NCI-H82 treated with DMSO at 0.1 percent for 48 hours (cell line): ENCODE measurements around the gene PTRHD1.
"Not testable (repeated sequence)": the region's sequence is repeated elsewhere in the genome, so short reads cannot be mapped to it uniquely, and the experiment has no call there.

Experiments
- DNase-seq: peaks from one replicate; lab custom pipeline; 2025; ENCODE audit not compliant: unreplicated experiment; lab: John Stamatoyannopoulos, UW

Gene PTRHD1

DNA sequence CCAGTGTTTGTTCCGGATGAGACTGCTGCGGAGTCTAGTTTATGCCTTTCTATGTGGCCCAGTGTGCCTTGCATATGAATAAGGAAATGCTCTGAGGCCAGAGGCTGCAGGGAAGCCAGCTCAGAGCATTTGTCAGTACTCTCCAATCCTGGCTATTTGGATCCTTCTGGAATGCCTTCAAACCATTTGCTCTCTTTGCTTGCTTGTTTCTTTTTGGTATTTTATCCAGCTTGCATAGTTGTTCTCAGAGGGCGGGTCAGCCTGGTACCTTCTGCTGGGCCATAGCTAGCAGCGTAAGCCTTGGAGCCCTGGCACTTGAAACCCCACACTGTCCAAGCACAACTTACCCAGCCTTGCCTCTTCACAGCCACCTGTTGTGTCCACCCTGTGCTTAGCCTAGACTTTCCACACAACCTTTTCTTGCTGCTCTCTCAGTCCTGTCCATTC is 20.5 kb upstream of the PTRHD1 start:
- DNase-seq, result no peak

DNA sequence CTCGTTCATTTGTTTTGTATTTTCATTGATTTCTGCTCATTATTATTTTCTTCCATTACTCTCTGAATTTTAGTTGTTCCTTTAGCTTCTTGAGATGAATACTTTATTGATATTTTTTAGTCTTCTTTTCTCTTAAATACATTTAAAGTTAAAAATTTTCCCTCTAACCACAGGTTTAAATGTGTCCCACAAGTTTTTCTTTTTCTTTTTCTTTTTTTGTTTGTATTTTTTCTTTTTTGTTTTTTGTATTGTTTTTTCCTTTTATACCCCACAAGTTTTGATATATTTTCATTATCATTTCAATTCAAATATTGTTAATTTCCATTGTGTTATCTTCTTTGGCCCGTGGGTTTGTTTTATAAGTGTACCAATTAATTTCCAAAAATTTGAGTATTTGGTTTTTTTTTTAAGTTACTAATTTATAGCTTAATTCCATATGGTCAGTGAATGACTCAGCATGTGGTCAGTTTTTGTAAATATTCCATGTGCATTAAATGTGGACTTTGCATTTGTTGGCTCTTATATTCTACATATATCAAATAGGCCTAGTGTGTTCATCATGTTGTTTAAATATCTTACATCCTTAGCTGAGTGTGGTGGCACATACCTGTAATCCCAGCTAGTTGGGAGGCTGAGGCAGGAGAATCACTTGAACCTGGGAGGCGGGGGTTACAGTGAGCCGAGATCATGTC is 16.3 kb upstream of the PTRHD1 start:
- no peak for DNase-seq

DNA sequence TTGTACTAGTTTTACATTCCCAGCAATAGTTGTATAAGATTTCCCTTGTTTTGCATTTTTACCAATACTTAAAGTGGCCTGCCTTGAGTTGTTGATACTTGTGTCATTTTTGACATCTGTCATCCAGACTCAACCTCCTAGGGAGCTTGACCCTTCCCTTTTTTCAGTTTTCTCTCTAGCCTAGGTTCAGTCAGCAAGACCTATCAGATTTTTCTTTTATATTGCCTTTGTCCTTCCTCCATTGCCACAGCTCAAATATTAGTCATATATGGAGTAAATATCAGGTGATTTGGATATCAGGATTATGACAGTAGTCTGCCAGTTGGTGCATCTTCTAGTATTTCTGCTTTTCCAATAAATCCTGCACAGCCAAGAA is 13.5 kb upstream of the PTRHD1 start:
- no peak for DNase-seq

DNA sequence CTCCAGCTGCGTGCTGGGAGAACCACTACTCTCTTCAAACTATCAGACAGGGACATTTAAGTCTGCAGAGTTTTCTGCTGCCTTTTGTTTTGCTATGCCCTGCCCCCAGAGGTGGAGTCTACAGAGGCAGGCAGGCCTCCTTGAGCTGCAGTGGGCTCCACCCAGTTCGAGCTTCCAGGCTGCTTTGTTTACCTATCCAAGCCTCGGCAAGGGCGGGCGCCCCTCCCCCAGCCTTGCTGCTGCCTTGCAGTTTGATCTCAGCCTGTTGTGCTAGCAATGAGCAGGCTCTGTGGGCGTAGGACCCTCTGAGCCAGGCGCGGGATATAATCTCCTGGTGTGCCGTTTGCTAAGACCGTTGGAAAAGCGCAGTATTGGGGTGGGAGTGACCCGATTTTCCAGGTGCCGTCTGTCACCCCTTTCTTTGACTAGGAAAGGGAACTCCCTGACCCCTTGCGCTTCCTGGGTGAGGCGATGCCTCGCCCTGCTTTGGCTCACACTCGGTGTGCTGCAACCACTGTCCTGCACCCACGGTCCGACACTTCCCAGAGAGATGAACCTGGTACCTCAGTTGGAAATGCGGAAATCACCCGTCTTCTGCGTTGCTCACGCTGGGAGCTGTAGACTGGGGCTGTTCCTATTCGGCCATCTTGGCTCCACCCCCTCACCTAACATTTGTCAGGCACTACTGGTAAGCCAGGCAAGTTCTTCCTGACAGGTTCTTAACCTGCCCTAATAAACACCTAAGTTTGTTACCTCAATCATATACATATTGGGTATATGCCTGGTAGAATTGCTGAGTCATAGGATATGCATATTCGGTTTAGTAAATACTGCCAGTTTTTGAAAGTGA is 12.8 kb upstream of the PTRHD1 start:
- not testable (repeated sequence) for DNase-seq

DNA sequence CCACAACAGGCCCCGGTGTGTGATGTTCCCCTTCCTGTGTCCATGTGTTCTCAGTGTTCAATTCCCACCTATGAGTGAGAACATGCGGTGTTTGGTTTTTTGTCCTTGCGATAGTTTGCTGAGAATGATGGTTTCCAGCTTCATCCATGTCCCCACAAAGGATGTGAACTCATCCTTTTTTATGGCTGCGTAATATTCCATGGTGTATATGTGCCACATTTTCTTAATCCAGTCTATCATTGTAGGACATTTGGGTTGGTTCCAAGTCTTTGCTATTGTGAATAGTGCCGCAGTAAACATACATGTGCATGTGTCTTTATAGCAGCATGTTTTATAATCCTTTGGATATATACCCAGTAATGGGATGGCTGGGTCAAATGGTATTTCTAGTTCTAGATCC is 7.3 kb upstream of the PTRHD1 start:
- not testable (repeated sequence) for DNase-seq

DNA sequence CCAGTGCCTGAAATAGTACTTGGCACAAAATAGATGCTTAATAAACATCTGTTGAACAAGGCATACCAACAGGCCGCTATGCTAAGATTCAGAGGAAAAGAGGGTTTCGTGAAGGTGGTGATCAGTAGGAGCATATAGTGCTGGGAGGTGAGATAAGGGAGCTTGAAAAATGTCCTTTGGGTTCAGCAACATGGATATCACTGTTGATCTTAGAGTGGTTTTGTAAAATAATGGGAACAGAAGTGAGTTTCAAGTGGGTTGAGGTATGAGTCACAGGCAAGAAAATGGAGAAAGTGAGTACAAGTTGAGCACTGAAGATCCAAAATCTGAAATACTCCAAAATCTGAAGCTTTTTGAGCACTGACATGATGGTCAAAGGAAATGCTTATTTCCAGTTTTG is 4.5 kb upstream of the PTRHD1 start:
- DNase-seq, result no peak

DNA sequence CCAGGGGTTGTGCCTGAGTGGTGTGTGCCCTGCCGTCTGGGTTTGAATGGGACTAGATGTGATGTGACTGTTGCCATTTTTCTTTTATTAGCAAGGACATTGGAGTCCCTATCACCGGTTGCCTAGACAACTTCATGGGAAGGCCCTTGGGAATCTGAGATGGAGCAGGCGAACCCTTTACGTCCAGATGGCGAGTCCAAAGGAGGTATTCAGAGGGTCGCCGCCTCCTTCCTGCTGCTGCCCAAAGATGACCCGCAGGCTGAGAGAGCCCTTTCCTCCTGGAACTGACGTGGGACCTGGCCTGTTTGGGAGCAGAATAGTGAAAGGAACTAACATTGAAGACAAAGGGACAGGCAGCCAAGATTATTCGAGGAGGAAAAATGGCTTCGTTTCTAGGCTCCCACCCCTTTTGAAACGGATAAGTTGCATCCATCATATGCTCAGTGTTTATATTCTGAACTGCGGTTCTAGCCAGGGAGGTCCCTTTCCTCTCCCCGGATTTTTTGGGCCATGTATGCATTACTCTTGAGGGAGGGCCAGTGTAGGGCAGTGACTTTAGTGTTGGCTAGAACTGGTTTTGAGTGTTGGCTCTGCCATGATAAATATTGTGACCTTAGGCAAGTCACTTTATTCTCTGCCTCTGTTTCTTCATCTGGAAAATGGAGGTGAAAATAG is 707 bp upstream of the PTRHD1 start:
- DNase-seq, result no peak

DNA sequence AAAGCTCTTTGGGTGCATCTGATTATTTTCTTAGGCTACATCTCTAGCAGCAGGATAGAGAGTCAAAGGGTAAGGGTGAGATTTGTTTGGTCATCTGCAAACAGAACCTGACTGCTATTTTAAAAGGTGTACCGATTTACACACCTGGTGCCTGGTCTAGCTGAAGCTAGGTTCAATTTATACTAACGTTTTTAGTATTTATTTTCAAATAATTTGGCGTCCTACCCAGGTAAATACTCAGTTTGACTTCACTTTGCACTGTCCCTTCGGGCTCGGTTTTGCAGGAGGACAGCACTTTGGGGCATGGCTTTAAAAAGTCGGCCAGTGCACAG is 683 bp downstream of the PTRHD1 start:
- DNase-seq, result no peak

DNA sequence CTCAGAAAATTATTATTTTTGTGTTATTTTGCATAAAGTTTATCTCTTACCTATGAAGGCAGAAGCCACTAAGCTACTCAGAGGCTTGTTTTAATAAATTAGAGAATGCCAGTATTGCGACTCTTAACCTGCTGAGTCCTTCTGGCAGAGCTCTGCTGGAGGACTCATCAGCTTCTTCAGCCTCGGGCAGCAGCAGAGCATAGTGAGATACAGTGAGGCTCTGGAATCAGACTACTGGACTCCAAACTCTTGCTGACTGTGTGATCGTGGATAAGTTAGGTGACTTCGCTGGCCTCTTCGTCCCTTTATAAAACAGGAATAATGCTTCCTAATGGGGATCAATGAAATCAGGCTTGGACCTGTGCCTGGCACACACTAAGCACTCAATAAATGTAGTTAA is 1.7 kb downstream of the PTRHD1 start:
- DNase-seq, result no peak

DNA sequence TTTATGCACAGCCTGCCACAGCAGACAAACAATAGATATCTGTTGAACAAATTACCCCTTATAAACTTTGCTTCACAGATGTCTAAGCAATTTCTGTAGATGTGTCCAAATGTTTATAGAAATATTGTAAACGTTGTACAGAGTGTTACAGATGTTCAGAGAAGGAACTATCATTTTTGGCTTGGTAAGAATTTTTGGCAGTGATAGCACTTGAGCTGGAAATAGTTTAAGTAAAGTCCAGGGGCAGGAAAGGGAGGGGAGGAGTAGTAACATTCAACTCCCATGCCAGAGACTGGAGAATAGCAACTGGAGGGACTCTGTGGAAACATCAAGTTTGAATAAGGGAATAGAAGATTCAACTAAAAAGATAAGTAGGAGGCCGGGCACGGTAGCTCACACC is 4.4 kb downstream of the PTRHD1 start:
- no peak for DNase-seq

DNA sequence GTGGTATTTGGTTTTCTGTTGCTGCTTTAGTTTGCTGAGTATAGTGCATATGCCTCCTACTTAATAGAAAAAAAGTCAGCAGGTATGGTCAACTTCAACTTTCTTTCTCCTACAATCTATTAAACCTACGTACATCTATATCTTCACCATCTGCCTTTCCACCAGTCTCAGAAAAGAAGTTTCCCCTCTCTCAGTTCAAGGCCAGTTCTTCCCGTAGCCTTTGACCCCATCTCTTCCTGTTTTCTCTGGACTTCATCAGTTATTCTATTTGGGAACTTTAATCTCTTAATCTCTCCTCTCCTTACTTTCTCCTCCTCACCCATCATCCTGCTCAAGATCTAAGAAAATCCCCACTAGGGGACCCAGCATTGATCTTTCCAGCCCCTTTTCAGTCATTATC is 5.7 kb downstream of the PTRHD1 start:
- DNase-seq, result no peak

DNA sequence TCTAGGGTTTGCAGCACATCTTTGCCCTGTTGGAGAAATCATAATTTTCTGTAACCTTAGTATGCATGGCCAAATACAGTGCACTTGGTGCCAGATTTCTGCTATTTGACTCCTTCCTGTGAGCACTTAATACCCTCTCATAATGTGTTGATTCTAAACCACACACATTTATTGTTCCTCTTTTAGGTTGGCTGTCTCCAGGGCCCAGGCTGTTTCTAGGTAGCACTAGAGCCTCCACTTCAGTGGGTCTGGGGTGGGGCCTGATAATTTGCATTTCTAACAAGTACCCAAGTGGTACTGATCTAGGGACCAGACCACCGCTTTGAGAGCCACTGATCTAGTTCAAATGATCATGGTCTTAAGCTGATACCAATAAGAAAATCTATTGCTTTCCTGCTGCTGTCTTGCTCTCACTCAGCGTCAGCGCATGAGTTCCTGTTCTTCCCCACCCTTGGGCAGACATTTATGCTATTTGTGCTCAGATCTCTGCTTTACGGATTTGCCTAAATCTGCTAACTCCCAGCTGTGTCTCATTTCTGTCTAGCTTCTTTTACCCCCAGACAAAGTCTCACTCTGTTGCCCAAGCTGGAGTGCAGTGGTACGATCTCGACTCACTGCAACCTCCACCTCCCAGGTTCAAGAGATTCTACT is 7.4 kb downstream of the PTRHD1 start:
- DNase-seq, result no peak

DNA sequence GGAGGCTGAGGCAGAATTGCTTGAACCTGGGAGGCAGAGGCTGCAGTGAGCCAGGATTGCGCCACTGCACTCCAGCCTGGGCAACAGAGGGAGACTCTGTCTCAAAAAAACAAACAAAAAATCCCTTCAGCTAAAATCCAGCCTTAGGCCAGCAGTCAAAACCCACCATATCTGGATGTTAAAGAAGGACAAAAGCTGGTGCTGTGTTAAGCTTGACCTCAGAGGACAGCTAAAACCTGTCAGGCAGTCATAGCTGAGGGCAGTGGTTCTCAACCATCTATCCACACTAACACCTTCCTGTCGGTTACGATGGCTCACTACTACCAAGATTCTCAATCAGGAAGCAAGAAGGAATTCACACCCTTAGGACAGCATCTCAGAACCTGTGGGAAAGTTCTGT is 9.6 kb downstream of the PTRHD1 start:
- DNase-seq, result no peak

DNA sequence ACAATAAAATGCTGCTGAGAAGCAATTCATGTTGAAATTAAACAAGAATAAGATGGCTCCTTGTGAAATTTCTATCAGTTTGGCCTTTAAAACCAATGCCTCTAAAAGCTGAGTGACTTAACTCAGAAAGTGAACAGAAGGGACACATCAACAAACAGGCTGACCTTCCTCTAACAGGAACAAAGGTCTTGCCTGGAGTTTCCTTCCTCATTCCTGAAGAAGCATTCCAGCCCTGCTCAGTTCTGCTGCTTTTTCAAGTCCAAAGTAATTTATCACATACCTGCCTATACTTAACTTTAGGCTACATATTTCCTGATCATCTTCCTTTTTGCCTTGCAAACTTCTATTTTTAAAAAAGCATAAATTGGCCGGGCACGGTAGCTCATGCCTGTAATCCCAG is 14.1 kb downstream of the PTRHD1 start:
- DNase-seq, result no peak

DNA sequence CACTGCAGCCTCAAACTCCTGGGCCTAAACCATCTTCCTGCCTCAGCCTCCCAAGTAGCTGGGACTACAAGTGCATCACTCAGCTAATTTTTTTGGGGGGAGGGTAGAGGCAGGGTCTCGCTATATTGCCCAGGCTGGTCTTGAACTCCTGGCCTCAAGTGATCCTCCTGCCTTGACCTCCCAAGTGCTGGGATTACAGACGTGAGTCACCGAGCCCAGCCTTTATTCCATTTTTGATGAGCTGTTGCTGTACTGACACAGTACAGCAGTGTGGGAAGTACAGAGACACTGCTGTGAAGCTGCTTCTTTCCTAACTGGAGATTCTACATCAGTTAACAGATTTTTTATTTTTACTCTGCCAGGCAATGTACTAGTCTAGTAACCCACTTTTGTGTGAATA is 18.8 kb downstream of the PTRHD1 start:
- DNase-seq, result no peak

DNA sequence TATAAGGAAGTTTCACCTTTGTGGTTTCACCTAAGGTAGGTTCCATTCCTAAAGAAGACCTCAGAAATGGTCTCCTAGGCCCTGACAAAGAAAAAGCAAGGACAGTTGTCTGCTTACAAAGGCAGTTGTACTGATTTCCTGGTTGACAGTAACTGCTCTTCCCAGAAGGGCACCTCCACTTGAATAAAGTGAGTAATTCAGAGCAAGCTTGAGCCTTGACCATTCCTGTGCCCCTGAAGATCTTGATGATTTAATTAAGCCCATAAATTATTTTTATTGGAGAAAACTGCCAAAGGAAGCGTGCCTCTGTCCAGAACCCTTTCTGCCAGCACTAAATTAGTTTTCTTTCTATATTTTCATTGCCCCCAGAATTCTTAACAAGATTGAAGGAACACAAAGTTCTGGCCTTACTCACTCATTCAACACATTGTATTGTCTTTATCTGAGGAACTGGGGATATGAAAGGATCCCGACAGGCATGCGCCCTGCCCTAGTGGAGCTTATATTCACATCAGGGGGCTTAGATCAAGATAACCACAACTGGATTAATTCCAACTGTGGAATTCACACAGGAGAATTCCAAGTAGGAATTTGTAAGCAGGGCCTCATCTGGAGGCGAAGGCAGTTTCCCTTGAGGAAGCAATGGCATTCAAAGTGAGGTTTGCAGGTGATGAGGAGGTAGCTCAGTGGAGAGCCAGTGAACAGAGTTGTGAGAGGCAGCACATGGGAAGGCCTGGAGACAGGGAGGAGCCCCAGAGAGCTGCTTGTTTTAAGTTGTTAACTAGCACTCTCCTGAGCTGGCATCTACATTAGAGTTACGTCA is 21.2 kb downstream of the PTRHD1 start:
- DNase-seq, result no peak

DNA sequence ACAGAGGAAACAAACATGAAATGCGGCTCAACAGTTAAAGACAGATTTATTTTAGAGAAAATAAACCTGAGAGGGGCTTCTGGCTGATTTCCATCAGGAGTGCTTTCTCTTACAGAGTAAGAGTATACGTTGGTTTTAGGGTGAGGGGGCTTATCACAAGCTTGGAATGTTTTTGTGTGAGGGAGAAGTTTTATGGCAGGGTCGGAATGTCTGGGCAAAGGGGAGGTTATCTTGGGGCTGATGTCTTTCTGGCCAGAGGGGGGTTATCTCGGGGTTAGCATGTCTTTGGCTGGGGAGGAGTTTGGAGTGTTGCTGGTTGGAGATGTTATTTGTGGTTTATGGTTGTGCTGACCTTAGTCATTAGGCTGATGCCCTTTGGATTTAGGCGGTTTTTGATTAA is 22.1 kb downstream of the PTRHD1 start:
- no peak for DNase-seq

DNA sequence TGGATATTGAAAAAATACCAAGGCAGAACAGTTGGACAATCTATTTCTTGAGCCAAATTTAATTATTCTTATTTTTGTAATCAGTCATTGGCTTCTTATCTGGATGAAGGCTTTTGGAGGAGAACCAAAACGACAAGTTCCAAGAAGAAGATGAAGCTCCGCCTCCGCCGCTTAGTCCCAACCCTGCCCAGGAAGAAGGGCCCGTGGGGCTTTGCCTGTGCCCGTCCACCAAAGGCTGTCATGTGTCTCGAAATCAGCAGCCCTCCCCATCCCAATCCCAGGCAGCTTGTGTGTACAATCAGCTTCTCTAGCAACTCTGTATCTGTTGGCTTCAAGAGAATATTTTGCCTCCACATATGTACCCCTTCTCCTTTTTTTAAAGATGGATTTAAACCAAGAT is 24.6 kb downstream of the PTRHD1 start:
- no peak for DNase-seq

DNA sequence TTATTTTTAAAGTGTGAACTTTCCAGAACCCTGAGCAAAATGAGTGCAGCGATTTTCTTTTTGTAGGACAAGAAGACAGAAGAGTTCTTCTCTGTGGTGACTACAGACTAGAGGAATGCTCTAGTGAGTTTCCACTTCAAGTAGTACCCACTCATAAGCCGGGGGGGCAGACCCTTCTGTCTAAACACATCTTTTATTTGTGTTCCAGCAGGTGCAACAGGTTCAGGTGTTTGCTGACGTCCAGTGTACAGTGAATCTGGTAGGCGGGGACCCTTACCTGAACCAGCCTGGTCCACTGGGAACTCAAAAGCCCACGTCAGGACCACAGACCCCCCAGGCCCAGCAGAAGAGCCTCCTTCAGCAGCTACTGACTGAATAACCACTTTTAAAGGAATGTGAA is 25.2 kb downstream of the PTRHD1 start:
- no peak for DNase-seq

DNA sequence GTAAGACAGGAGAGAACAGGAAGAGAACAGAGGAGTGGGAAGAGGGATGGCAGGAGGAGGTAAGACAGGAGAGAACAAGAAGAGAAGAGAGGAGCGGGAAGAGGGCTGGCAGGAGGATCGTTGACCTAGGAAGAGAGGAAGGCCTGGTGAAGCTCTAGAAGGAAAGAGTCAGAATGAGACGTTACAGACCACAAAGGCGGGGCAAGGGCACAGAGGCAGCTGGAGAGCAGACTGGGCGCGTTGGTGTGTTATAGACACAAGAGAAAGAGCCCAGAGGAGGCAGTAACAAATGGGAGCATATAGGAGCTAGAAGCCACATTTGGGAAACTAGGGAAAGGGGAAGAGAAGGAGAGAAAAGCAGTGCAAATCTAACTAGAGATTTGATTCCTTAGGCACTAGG is 26.6 kb downstream of the PTRHD1 start:
- DNase-seq, result no peak

DNA sequence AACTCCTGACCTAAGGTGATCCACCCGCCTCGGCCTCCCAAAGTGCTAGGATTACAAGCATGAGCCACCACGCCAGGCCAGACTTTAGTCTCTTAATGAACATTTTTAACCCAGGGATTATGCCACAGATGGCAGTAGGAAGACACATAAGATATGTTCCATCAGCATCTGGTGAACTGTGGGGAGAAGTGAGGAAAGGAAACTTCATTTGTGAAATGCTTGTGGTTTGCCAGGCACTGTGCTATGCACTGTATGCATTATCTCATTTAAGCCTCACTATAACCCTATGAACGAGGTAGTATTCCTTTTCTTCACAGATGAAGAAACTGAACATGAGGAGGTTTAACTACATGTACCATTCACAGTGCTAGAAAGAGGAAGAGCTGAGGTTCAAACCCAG is 29.3 kb downstream of the PTRHD1 start:
- DNase-seq, result no peak
